ENCODE results near the gene CNPY3. TPM values are rescaled to one million over a fixed set of nuclear protein-coding genes. Genes with fewer than 3 reads are reported as not detected.
A peak's percentile ranks its signal among the peaks of the same experiment; 100 is the strongest.

The CNPY3 gene
- total and polyA plus RNA-seq, 3 donors from 2014 or later = 40.4 to 74.8 (median 46.7) TPM

GRCh38 chr6:42909835-42910234 is 19.4 kb upstream of the CNPY3 start:
- no peak overlapping the region for H3K27ac ChIP-seq
- intact Hi-C loops (cut with DNase I; ENCODE audit: low total_unique reads) = loop anchor here (10.0 kb wide), 1 partner anchor 235 kb away; no protein-coding TSS in a partner anchor
- TF ChIP-seq POLR2A (IDR thresholded peaks at IDR 0.05) = no peak
- TF ChIP-seq CTCF (IDR thresholded peaks at IDR 0.05) = no peak
- H3K27me3 ChIP-seq = no peaks in the 10 kb centered on the region
- H3K4me3 ChIP-seq = no peak overlapping the region
- no peaks in the 10 kb centered on the region for H3K9me3 ChIP-seq
- WGBS, 2 donors = 77% methylated on average over 10 of the region's 10 CpGs
- no peaks in the 10 kb centered on the region for H3K36me3 ChIP-seq (ENCODE audit: low read depth, missing control alignments)
- DNase-seq = no peak
- H3K4me1 ChIP-seq = peaks cover 15% of the 10 kb centered on the region

- TF ChIP-seq CTCF (IDR thresholded peaks at IDR 0.05) = no peak
- no peak for TF ChIP-seq POLR2A (IDR thresholded peaks at IDR 0.05)
These were observed 17.9 kb upstream of the CNPY3 start for GRCh38 chr6:42911171-42912021.

GRCh38 chr6:42914546-42914945 is 14.7 kb upstream of the CNPY3 start:
- intact Hi-C loops (cut with DNase I; ENCODE audit: low total_unique reads) = no loop called here
- H3K27me3 ChIP-seq = no peaks in the 10 kb centered on the region
- peaks cover 5% of the 10 kb centered on the region for H3K4me1 ChIP-seq
- H3K9me3 ChIP-seq = no peaks in the 10 kb centered on the region
- DNase-seq = no peak
- WGBS, 2 donors = 77 to 91% methylated on average over 4 of the region's 4 CpGs
- no peak for TF ChIP-seq CTCF (IDR thresholded peaks at IDR 0.05)
- no peak for TF ChIP-seq POLR2A (IDR thresholded peaks at IDR 0.05)
- no peak overlapping the region for H3K27ac ChIP-seq
- no peaks in the 10 kb centered on the region for H3K36me3 ChIP-seq (ENCODE audit: low read depth, missing control alignments)
- no peak overlapping the region for H3K4me3 ChIP-seq

More at GRCh38 chr6:42911171-42912021, 17.9 kb upstream of the CNPY3 start:
- intact Hi-C loops (cut with DNase I; ENCODE audit: low total_unique reads) = no loop called here
- H3K36me3 ChIP-seq (ENCODE audit: low read depth, missing control alignments) = no peaks in the 10 kb centered on the region
- 10 to 18% methylated on average over 21 to 49 of the region's 49 CpGs for WGBS, 2 donors
- no peaks in the 10 kb centered on the region for H3K9me3 ChIP-seq
- peaks cover 15% of the 10 kb centered on the region for H3K4me1 ChIP-seq
- peak overlapping the region; percentile 39 to 60 for H3K4me3 ChIP-seq
- H3K27ac ChIP-seq = no peak overlapping the region
- peak; percentile 34 for DNase-seq
- no peaks in the 10 kb centered on the region for H3K27me3 ChIP-seq

- intact Hi-C loops (cut with DNase I; ENCODE audit: low total_unique reads) = no loop called here
- TF ChIP-seq POLR2A (IDR thresholded peaks at IDR 0.05) = no peak
- no peak for TF ChIP-seq CTCF (IDR thresholded peaks at IDR 0.05)
- WGBS, 2 donors = 65 to 88% methylated on average over 8 to 10 of the region's 10 CpGs
These were observed 13.5 kb upstream of the CNPY3 start, which contains the start of gene PTCRA for GRCh38 chr6:42915732-42916131. PTCRA (plus strand) TSS chr6:42916053; CDS start chr6:42916070, 17 bp downstream.

More at GRCh38 chr6:42915732-42916131, 13.5 kb upstream of the CNPY3 start, which contains the start of gene PTCRA:
- Histone ChIP-seq H3K27ac (no peak within 1 kb of the TSS), H3K9me3 (no peaks in the 10 kb centered on the region), H3K4me3 (no peak within 1 kb of the TSS), H3K4me1 (peaks cover 5% of the 10 kb centered on the region), H3K27me3 (no peaks in the 10 kb centered on the region), H3K36me3 (ENCODE audit: low read depth, missing control alignments) (no peaks in the 10 kb centered on the region)
- no peak for DNase-seq

All from testis (tissue), 3 donors.